H1 (cell line): Measurements from ENCODE around the gene CXCL10. TPM values are rescaled to one million over a fixed set of nuclear protein-coding genes. Genes with fewer than 3 reads are reported as not detected.

Experiments
- GABPA ChIP-seq: IDR thresholded peaks from 2 replicates; pipeline ENCODE4 v1.6.1; 2011; ENCODE audit warnings: mild to moderate bottlenecking, low read length, moderate library complexity, borderline replicate concordance; ENCODE audit not compliant: insufficient read depth
- MAFK ChIP-seq: IDR thresholded peaks from 2 replicates; pipeline ENCODE4 v1.6.1; 2012; ENCODE audit warnings: low read depth, mild to moderate bottlenecking, improper control_type of control experiment, low read length
- RNF2 ChIP-seq: fragments of 200-900, 300-1000 bp; sonication (generic); IDR thresholded peaks from 2 replicates; pipeline ENCODE4 v1.7.1; 2016; ENCODE audit warnings: borderline replicate concordance, low read depth, mild to moderate bottlenecking, antibody characterized with exemption, low read length; ENCODE audit not compliant: poor library complexity, severe bottlenecking; ENCODE audit errors: missing control alignments
- TAF1 ChIP-seq: IDR thresholded peaks from 2 replicates; pipeline ENCODE4 v1.6.1; 2011; ENCODE audit warnings: mild to moderate bottlenecking, low read depth, low read length
- TBP ChIP-seq: IDR thresholded peaks from 2 replicates; pipeline ENCODE4 v1.6.1; 2011; ENCODE audit warnings: low read depth, low read length, improper control_type of control experiment
- polyA plus RNA-seq, 7 experiments: library from polyadenylated mRNA; depleted of rRNA in 3 of 7; stranded (reverse) in 5 of 7; unstranded in 2 of 7; fragments of >200 nt in 5 of 7; fragments of 200-250 nt in 2 of 7; gene quantifications; 1 replicate in 5 of 7; 2 replicates in 1 of 7; 4 replicates in 1 of 7; pipeline versions ENCODE4 v1.2.1 to v1.2.3, GENCODE V29; 2011 to 2013; ENCODE audit warnings: missing spikeins in 2 of 7, mixed read lengths in 2 of 7
- total RNA-seq: library from RNA; stranded (reverse); fragmentation: NEBNext Ultra II Directional; extraction: Animal tissue kit (Norgen Biotek cat#: 25700); gene quantifications from 2 replicates; pipeline ENCODE4 v1.2.1, GENCODE V29; 2021

CXCL10 gene
- total and polyA plus RNA-seq, 2 of the 8 experiments (the other 6 are each of a cell fraction or from before 2014, with no cell fraction given) = not detected

DNA sequence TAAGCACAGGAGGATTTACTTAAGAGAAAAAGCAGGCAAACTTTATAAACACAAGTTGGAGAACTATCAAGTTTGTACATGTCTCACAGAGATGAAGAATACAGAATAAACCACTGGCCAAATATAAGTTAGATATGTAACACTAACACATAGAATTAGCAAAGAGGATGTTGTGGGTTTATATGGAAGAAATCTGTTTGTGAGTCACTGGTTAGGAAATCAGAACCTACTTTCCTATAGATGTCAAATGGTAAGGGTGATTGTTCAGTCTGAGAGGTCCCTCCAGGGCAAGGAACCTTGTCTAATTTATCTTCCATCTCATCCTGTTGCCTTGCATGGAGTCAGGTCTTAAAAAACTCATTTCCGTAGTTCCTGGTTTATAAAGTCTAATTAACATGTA lies 36.5 kb upstream of the CXCL10 start (continued):
- TF ChIP-seq RNF2 (no peak), GABPA (no peak), TAF1 (no peak), TBP (no peak), MAFK (no peak)
